DMS 273 treated with DMSO at 0.1 percent for 48 hours (cell line): Measurements from ENCODE around the gene LGALS3BP.

Experiments
- DNase-seq: peaks from one replicate; lab custom pipeline; 2025; lab: John Stamatoyannopoulos, UW

LGALS3BP gene

DNA sequence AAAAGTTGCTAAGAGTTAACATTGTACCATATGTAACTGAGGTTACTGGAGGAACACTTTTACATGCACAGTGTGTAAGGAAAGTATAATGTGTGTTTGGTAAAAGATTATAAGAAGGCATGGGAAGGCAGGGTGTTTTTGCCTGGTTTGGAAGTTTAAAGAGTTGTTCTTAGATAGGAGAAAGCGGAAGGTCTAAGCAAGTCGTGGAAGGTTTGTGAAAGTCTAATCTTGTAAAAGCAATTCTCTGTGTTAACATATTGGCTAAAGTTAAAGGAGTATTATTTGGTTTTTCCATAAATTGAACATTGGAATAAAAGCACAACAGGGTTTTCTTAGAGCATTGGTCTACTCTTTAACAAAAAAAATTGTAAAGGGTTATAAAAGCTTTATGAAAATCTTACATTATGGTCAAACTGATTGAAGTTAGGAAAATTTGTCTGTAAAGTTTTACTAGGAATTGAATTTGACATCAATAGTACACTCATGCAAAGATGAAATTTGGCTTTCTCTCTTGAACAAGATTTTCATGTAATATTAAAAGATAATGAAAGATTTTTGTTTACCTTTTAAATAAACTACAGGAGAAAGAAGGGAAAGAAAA lies 34.5 kb upstream of the LGALS3BP start:
- DNase-seq: no peak

DNA sequence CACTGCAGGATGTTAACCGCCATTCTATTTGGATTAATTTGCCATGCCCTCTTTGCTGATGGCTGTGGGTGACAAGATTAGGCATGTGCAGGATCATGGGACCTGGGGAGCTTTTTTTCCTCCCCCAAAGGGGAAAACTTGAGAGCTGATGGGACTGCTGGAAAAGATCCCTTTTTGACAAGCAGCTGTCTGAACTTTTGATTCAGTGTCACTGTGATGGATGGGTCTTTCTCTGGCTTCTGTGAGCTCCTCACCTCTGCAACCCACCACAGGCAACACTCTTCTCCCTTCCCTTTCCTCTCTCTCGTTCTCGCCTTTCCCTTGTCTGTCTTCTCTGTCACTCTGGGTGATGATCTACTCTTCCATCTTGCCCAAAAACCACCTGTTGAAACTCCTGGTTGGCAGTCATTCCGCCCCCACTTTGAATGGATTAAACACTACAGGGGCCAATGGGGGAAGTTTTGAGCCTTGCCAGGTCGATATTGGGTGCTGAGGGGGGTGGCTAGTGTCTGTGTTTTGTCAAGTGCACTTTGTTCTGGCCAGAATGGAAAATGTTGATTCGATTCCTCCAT lies 32.9 kb upstream of the LGALS3BP start:
- DNase-seq: no peak

DNA sequence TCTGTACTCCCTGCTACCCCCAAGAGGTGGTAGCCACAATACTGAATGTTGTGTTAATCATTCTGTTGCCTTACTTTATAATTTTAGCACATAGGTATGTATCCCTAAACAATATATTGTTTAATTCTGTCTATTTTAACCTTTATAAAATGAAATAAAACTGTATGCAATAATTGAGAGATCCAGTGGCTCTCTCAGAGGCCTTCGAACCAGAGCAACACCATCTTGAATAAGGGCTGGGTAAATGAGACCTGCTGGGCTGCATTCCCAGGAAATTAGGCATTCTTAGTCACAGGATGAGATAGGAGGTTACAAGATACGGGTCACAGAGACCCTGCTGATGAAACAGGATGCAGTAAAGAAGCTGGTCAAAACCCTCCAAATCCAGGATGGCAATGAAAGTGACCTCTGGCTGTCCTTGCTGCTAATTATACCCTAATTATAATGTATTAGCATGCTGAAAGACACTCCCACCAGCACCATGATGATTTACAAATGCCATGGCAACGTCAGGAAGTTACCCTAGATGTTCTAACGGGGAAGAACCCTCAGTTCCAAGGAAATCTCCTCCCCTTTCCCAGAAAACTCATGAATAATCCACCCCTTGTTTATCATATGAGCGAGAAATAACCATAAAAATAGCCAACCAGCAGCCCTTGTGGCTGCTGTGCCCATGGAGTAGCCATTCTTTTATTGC lies 31.9 kb upstream of the LGALS3BP start:
- no peak for DNase-seq

DNA sequence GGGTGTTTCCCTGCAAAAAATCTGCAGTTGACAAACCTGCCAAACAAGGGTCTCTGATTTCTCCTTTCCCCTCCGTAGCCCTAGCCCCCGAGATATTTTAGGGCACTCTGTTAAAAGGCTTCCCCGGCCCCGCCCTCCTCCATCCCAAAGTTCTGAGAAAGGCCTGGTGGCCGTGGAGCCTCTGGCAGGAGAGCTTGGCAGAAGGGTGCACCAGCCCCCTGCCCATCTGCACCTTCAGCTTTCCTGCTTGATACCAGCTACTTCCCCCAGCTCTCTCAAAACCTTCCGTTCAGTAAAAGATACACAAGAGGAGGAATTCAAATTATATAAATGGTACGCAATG lies 30.6 kb upstream of the LGALS3BP start:
- no peak for DNase-seq

DNA sequence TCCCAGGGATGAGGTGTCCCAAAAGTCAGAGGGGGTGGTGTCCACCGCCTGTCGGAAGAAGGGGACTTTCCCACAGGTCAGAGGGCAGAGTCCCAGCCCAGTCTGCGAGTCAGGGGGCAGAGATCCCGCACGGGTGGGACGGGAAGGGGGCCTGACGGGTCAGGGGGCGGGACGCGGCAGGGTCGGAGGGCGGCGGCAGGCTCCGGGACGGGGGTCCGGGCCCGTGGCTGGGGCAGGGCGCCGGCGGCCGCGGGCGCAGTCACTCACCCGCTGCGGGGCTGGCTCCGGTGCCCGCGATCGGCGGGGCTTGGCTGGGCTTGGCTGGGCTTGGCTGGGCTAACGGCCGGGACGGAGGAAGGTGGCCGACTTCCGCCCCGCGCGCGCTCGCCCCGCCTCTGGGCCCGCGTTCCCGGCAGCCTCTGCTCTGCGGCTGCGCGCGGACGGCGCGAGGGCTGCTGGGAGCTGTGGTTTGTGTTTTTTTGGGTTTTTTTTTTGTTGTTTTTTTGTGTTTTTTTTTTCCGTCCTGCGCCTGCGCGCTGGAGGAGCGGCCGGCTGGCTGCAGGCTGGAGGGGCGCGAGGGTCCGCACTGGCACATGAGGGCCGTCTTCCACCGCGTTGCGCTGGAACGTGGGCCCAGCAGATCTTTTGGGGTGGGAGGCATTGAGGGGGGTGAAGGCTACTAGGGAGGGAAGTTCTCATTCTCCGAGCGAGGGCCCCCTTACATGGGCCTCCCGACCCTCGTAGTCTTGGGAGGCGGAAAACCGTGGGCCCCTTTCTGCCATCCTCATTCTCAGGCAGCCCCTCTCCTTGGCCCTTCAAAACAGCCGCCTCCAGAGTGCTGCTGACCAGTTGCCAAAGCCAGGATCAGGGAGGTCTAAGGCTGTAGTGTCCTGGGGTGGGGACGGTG lies 29.9 kb upstream of the LGALS3BP start, which contains the start of gene CANT1:
CANT1 (minus strand) TSS at position 368 of the 907 bp plus-strand sequence. CDS start 12,142 bp downstream, outside the sequence.
- peak; percentile 33 for DNase-seq

DNA sequence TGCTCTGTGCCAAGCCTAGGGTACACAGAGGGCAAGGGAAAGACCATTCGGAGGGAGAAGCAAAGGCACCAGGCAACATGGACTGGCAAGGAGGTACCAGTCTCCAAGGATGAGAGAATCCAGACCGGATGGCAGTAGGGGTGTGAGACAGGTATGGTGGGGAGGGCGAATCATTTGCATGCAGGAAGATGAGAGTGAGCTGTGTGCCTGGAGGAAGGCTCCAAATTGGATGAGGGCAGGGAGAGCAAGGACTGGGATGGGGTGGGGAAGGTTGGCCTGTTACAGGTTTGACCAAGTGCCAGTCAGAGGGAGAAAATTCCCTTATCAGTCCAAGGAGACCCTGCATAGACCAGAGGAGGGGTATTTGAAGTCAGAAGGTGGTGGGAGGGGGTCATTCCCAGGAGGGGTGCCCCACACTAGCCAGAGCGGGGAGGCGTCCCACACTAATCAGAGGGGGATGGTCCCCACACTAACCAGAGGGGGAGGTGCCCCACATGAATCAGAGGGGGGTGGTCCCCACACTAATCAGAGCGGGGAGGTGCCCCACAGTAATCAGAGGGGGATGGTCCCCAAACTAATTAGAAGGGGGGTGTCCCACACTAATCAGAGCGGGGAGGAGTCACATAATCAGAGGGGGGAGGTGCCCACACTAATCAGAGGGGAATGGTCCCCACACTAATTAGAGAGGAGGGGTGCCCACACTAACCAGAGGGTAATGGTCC lies 29.1 kb upstream of the LGALS3BP start:
- DNase-seq: no peak

DNA sequence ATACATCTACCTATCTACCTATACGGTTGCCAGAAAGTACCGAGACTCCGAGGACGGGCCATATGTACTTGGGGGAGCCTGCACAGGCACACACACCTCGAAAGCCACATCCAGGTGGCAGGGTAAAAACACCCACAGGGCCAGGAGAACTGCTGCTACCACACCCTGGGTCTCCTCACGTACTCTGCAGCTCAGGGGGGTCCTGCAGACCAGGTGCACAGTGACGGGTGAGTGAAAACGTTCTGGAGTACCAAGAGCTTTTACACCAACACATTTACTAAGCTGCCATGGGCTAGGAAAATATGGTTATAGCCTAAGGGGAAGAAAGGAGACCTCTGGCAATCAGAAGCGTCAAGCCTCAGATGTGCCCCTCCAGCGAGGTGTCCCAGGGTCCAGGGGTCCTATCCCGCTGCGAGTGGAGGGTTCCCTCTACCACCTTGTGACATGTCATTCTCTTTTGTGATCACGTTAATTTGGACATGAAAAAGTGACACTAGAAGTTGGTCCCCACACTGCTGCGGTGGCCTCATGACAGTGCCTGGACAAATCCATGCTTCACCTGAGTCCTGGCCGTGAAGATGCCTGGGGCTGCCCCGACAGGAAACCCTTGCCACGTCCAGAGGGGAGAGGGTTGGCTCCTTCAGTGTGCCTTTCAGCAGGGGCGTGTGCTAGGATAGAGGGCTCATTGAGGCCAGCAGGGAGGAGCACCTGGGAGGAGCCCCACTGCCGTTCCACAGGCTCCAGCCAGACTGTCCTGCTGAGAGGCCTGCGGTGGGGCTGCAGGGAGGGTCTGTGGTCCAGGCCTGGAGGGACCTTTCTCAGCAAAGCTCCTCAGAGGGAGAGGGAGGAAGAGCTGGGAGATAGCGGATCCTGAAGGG lies 28.0 kb upstream of the LGALS3BP start:
- DNase-seq: no peak

DNA sequence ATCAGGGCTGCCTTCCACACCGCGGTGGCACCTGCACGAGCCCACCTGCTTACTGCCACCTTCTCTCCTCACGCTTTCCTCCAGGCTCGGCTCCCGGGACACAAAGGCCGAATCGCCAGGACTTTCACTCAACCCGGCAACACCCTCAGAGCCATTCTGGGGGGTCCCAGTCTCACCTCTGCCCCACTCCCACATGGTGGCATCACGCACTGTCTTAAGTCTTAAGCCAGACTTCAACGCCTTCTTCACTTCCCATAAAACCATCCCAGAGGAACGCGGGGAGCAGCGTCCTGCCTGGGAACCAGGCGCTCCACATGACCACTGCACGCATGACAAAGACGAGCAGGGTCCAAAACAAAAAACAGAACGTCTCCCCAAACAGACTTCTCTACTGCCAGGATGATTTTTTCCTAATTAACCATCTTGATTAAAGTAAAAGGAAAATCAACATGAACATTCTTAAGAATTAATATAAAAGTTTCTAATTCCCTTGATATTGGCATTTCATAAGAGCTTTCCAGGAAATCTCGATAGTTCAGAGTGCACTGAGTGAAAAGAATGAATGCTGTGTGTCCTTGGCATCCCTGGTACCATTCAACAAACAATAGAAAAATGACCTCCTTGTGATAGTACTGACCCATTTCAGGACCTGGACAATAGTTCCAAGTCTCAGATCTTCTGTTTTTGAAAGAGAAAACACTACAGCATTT lies 27.2 kb upstream of the LGALS3BP start:
- no peak for DNase-seq

DNA sequence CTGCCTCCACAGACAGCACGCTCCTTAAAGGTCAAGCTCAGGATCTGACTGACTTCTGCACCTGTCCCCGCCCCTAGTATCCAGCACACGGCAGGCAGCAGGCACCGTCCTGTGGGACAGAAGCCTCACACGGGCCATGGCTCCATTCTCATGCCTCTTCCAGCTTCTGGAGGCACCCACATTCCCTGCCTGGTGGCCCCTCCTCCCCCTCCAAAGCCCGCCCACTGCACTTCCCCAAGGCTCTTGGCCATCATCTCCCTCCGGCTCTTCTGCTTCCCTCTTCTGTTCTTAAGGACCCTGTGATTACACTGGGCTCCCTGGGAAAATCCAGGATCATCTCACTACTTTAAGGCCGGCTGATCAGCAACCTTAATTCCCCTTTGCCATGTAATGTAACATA lies 26.3 kb upstream of the LGALS3BP start:
- DNase-seq: no peak

DNA sequence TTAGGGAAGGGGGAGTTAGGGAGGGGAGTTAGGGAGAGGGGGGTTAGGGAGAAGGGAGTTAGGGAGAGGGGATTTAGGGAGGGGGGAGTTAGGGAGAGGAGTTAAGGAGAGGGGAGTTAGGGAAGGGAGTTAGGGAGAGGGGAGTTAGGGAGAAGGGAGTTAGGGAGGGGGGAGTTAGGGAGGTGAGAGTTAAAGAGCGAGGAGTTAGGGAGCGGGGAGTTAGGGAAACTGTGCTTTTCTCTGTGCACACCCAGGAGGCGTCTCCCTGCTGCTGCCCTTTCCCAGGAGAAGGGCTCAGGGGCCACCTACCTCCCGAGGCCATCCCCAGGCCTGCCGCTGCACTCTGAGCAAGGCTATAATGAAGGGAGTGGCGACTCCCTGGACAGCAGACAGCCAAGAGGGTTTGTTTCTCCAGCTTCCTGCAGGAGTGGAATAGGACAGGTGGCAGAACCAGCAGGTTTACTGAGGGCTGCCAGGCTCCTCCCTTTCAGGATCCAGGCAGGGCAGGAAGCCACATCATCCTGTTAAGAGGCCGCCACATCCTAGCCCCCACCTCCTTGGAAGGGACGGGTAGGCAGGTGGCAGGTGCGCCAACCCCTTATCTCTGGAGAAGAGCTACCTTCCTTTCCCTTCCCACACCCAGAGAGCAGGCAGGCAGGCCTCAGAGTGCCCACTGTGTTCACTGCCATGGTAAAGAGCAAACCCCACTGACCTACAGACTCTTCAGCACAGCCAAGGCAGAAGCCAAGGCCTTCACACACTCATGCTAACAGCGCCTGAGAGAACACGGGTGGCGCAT lies 25.5 kb upstream of the LGALS3BP start:
- DNase-seq: no peak

DNA sequence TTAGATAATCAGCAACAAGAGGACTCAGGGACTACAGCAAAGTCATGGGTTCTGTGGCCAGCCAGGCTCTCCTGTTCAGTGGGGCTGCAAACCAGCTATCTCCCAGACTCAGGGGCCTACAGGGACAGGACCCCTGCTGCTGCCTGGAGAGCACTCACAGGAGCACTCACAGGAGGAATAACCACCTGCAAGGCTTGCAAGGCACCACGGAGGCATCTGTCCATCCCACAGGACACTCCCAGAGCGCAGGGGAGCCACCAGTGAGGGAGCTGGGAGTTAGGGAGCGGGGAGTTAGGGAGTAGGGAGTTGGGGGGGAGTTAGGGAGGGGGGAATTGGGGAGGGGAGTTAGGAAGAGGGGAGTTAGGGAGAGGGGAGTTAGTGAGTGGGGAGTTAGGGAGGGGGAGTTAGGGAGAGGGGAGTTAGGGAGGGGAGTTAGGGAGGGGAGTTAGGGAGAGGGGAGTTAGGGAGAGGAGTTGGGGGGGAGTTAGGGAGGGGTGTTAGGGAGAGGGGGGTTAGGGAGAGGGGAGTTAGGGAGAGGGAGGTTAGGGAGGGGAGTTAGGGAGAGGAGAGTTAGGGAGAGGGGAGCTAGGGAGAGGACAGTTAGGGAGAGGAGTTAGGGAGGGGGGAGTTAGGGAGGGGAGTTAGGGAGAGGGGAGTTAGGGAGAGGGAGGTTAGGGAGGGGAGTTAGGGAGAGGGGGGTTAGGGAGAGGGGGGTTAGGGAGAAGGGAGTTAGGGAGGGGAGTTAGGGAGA lies 24.1 kb upstream of the LGALS3BP start:
- DNase-seq: no peak

DNA sequence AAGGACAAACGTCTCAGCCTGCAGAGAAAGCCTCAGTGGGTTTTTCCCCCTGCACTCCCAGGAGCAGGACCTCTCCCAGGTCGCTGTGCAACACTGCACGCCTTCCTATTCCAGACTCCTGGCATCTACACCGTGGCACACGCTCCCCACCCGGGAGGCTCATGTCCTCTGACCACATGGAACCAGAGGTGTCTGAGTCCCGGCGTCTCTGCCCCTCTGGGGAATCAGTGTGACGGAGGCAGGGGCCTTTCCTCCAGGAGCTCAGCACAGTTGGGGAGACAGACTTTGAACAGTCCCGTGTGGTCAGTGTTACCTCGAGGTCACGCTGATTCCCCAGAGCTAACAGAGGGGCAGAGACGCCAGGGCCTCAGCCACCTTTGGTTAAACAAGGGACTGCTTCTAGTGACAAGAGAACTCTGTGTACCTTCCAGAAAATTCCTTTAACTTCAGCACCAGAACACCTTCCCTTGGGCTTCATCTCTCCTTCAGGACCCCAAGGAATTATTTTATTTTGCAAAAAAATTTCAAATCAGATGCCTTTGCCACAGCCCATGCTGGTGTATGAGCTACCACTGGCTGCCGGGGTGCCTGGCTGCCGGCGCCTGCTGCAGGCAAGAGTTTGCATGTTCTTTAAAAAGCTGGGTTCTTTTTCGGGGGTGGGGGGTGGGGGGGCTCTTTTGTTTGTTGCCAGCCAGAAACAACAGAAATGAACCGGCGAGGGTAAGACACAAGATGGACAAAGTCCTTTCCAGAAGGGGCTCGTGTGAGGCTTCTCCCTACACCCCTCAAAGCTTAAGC lies 23.3 kb upstream of the LGALS3BP start:
- DNase-seq: no peak

DNA sequence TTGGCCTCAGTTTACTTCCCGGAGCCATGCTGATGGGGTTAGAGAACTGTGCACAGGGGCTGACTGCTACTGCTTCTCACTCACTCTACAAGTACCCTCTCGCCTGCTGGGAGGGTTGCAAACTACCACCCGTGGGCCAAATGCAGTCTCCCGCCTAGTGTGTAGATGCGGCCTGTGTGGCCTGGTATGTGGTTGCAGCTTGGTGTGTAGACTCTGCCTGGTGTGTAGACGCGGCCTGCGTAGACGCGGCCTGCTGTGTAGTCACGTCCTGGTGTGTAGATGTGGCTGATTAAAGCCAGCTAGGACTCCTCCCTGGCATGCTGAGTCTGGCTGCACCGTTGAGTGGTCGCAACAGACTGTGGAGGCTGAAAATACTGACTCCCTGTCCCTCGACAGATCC lies 22.6 kb upstream of the LGALS3BP start:
- DNase-seq: no peak

DNA sequence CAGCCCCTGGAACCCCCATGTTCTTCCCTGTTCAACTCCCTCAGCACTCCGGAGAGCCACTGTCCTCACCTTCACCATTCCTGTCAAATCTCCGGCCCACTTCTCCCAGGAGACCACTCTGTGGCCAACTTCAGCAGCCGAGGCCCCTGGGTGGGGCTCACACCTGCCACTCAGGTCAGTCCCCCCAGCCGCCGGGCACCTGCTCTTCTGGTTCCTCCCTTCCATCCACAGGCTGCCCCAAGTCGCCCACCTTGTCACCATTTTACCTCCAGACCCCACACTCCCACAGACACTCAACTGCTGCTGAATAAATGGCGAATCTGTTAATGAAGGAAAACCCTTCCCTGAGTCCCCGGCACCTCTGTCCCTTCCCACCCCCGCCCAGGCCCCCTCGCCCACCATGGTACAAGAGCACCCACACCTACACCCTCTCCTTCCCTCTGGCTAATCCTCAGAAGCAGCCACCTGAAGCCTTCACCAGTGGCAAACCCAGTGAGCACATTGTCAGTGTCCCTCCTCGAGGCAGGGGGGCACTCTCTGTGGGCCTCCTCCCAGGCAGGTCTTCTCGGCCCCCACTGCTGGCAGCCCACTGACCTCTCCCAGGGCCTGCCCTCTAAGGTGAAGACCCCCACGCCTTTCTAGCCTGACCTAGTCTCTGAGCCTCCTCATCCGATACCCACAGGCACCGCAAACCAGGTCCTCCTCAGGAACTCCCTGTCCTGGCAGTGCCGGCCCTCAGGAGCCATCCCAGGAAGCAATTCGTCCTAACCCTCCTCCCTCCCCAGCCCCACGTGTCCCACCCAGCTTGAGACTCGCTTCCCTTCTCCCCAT lies 21.7 kb upstream of the LGALS3BP start:
- DNase-seq: no peak

DNA sequence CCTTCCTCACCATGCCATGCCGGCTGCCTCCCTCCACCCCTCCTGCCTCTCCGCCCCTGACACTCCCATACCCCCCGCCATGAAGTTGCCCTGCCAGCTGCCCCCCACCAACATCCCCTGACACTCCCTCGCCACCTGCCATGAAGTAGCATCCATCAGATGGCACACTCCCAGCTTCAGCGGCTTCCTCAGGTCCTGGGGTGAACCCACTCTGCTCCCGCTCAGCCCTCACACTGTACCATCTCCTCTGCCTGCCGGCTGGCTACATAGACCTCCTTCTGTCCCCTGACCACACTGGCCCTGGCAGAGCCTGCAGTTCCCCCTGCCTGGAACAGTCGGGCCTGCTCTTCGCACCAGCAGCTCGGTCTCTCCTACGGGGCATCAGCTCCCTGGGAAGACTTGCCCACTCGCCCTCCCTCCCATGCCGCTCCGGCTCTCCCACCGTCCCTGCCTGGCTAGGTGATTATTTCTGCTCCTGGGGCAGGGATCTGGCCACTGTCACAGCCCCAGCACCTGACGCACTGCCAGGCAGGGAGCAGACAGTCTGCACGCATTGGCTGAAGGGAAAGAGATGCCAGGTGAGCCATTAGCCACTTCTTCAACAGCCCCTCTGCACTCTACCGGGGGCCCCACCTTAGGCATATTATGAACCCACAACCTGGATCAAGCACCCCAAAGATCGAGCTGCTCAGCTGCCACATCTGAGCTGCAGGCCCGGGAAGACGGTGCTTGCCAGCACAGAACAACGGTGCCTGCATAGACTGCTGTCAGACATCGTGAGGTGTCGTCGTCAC lies 20.9 kb upstream of the LGALS3BP start:
- no peak for DNase-seq

DNA sequence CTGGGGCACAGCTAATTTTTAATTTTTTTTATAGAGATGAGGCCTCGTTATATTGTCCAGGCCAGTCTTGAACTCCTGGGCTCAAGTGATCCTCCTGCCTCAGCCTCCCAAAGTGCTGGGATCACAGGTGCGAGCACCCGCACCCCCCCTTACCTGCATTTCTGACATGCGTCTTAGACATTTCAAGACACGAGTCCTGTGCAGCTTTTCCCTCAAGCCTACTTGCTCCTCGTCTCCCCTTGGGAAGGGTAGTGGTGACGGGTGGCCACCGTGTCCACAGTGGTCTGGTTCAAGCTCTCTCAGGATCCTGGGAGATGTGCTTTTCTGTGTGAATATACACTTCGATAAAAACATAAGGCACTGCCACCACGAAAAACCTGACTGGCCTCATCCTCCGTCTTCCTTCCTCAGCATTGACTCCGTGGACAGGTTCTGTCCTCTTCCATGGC lies 20.2 kb upstream of the LGALS3BP start:
- no peak for DNase-seq
